ENCODE measurements around the gene EFNA2.
A peak's percentile ranks its signal among the peaks of the same experiment; 100 is the strongest.

EFNA2 gene

GRCh38 chr19:1263188-1263587, 22.5 kb upstream of the EFNA2 start (continued):
- no peak for TF ChIP-seq TSHZ2 (CRISPR knock-in tag; IDR thresholded peaks at IDR 0.05)
- TF ChIP-seq ISL1 (CRISPR knock-in tag; IDR thresholded peaks at IDR 0.05): no peak
- TF ChIP-seq BACH2 (CRISPR knock-in tag; IDR thresholded peaks at IDR 0.05; ENCODE audit: borderline replicate concordance): no peak

- TF ChIP-seq PATZ1 (CRISPR knock-in tag; IDR thresholded peaks at IDR 0.05; ENCODE audit: borderline replicate concordance): no peak
- no peak for TF ChIP-seq ZC3H10 (CRISPR knock-in tag; IDR thresholded peaks at IDR 0.05)
- TF ChIP-seq BACH2 (CRISPR knock-in tag; IDR thresholded peaks at IDR 0.05; ENCODE audit: borderline replicate concordance): no peak
- TF ChIP-seq ARNTL (CRISPR knock-in tag; IDR thresholded peaks at IDR 0.05; ENCODE audit: borderline replicate concordance, low read depth): no peak
- no peak for TF ChIP-seq ZFP3 (CRISPR knock-in tag; IDR thresholded peaks at IDR 0.05)
- no peak for TF ChIP-seq ZNF565 (CRISPR knock-in tag; conservative IDR thresholded peaks at IDR 0.05; ENCODE audit: low read depth)
- no peak for TF ChIP-seq TCF4 (CRISPR knock-in tag; IDR thresholded peaks at IDR 0.05; ENCODE audit: borderline replicate concordance)
- no peak for TF ChIP-seq SNAI2 (CRISPR knock-in tag; IDR thresholded peaks at IDR 0.05)
- no peak for TF ChIP-seq ZFP30 (CRISPR knock-in tag; IDR thresholded peaks at IDR 0.05)
- TF ChIP-seq ZNF70 (CRISPR knock-in tag; IDR thresholded peaks at IDR 0.05): no peak
- no peak for TF ChIP-seq CSDC2 (CRISPR knock-in tag; IDR thresholded peaks at IDR 0.05)
- TF ChIP-seq POU6F1 (CRISPR knock-in tag; IDR thresholded peaks at IDR 0.05; ENCODE audit: borderline replicate concordance, low read depth): no peak
- TF ChIP-seq TSHZ2 (CRISPR knock-in tag; IDR thresholded peaks at IDR 0.05): no peak
- TF ChIP-seq GLIS3 (CRISPR knock-in tag; IDR thresholded peaks at IDR 0.05): no peak
Observed at GRCh38 chr19:1264801-1265614, 20.7 kb upstream of the EFNA2 start.

GRCh38 chr19:1265615-1266128, 20.0 kb upstream of the EFNA2 start:
- peak; percentile 2 for ATAC-seq
- no peak for TF ChIP-seq ZNF8 (CRISPR knock-in tag; IDR thresholded peaks at IDR 0.05)
- no peak for TF ChIP-seq ZFP30 (CRISPR knock-in tag; IDR thresholded peaks at IDR 0.05)
- no peak for TF ChIP-seq ZC3H10 (CRISPR knock-in tag; IDR thresholded peaks at IDR 0.05)
- no peak for TF ChIP-seq PPARA (CRISPR knock-in tag; IDR thresholded peaks at IDR 0.05; ENCODE audit: borderline replicate concordance)
- no peak for TF ChIP-seq PATZ1 (CRISPR knock-in tag; IDR thresholded peaks at IDR 0.05; ENCODE audit: borderline replicate concordance)
- TF ChIP-seq CSDC2 (CRISPR knock-in tag; IDR thresholded peaks at IDR 0.05): no peak
- TF ChIP-seq POU6F1 (CRISPR knock-in tag; IDR thresholded peaks at IDR 0.05; ENCODE audit: borderline replicate concordance, low read depth): no peak
- TF ChIP-seq GLIS3 (CRISPR knock-in tag; IDR thresholded peaks at IDR 0.05): no peak
- no peak for TF ChIP-seq TOX (CRISPR knock-in tag; IDR thresholded peaks at IDR 0.05; ENCODE audit: borderline replicate concordance)
- no peak for TF ChIP-seq ZNF70 (CRISPR knock-in tag; IDR thresholded peaks at IDR 0.05)
- TF ChIP-seq ESRRG (CRISPR knock-in tag; IDR thresholded peaks at IDR 0.05): no peak
- no peak for TF ChIP-seq TCF4 (CRISPR knock-in tag; IDR thresholded peaks at IDR 0.05; ENCODE audit: borderline replicate concordance)
- no peak for TF ChIP-seq CREB5 (CRISPR knock-in tag; IDR thresholded peaks at IDR 0.05; ENCODE audit: low read depth)
- no peak for TF ChIP-seq RARB (CRISPR knock-in tag; IDR thresholded peaks at IDR 0.05)
- no peak for TF ChIP-seq SNAI2 (CRISPR knock-in tag; IDR thresholded peaks at IDR 0.05)
- no peak for TF ChIP-seq ARNTL (CRISPR knock-in tag; IDR thresholded peaks at IDR 0.05; ENCODE audit: borderline replicate concordance, low read depth)
- TF ChIP-seq ZNF565 (CRISPR knock-in tag; conservative IDR thresholded peaks at IDR 0.05; ENCODE audit: low read depth): no peak

More at GRCh38 chr19:1264801-1265614, 20.7 kb upstream of the EFNA2 start:
- peak; percentile 23 for ATAC-seq
